ENCODE results near the gene FCHO2.

Gene FCHO2

DNA sequence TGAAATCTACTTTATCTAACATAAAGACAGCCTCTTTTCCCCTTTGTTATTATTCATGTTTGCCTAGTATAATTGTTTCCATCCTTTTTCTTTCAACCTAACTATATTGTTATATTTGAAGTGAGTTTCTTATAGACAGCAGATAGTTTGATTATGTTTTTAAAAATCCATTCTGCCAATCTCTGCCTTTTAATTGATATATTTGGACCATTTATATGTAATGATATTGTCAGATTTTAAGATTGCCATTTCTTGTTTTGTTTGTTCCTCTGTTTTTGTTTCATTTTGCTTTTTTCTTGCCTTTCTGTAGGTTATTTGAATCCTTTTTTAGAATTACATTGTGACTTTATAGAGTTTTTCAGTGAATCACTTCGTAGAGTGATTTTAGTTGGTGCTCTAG is 89.8 kb downstream of the FCHO2 start:
- no peaks in the 10 kb centered on the region for H3F3A ChIP-seq (ENCODE audit: insufficient read depth, low read length)

DNA sequence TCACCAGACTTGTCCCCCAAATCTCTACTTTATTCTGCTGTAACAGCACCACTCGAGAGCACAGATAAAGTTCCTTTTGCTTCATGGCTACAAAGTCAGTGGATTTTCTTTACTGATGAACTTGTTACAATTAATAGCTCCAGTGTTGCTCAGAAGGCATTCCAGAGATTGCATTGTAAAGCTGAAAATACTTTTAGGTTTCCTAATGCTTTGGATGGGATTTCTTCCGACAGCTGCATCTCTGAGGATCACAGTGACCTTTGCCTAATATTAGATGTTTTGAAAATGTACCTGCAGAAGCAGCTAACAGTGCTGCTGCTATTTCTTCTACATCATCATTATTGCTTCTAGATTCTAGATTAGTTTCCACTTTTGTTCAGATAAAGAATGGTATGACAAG is 105.8 kb downstream of the FCHO2 start:
- H3K27ac ChIP-seq (ENCODE audit: low read depth, low read length, poor library complexity, severe bottlenecking), result no peak overlapping the region
- no peaks in the 10 kb centered on the region for H3K4me1 ChIP-seq (ENCODE audit: insufficient read depth, low read length, severe bottlenecking)
- no peaks in the 10 kb centered on the region for H3K79me2 ChIP-seq (ENCODE audit: insufficient read depth, low read length)
- H3K9me2 ChIP-seq (ENCODE audit: low read depth, low read length), result no peaks in the 10 kb centered on the region
- no peak overlapping the region for H3K9ac ChIP-seq (ENCODE audit: low read length)
- H2AFZ ChIP-seq (ENCODE audit: low read length), result no peak overlapping the region
- H3F3A ChIP-seq (ENCODE audit: insufficient read depth, low read length), result no peaks in the 10 kb centered on the region
- H3K27me3 ChIP-seq (ENCODE audit: insufficient read depth, low read length), result no peaks in the 10 kb centered on the region
- H4K20me1 ChIP-seq (ENCODE audit: insufficient read depth, low read length), result no peaks in the 10 kb centered on the region
- H3K4me2 ChIP-seq (ENCODE audit: low read length), result no peak overlapping the region
- TF ChIP-seq CTCF (IDR thresholded peaks at IDR 0.05; ENCODE audit: low read length), result no peak
- TF ChIP-seq EZH2 (IDR thresholded peaks at IDR 0.05; ENCODE audit: borderline replicate concordance, low read length), result no peak
- no peaks in the 10 kb centered on the region for H3K9me3 ChIP-seq (ENCODE audit: low read length)
- H3K4me3 ChIP-seq (ENCODE audit: low read depth, low read length, poor library complexity, severe bottlenecking), result no peak overlapping the region
- H3K36me3 ChIP-seq (ENCODE audit: insufficient read depth, low read length), result no peaks in the 10 kb centered on the region

More for the DNA sequence above, 89.8 kb downstream of the FCHO2 start:
- no peak for TF ChIP-seq EZH2 (IDR thresholded peaks at IDR 0.05; ENCODE audit: borderline replicate concordance, low read length)
- no peak for TF ChIP-seq CTCF (IDR thresholded peaks at IDR 0.05; ENCODE audit: low read length)
- Histone ChIP-seq H3K4me1 (ENCODE audit: insufficient read depth, low read length, severe bottlenecking) (no peaks in the 10 kb centered on the region), H4K20me1 (ENCODE audit: insufficient read depth, low read length) (no peaks in the 10 kb centered on the region), H3K9ac (ENCODE audit: low read length) (no peak overlapping the region), H2AFZ (ENCODE audit: low read length) (no peak overlapping the region), H3K4me2 (ENCODE audit: low read length) (no peak overlapping the region), H3K27me3 (ENCODE audit: insufficient read depth, low read length) (no peaks in the 10 kb centered on the region), H3K9me3 (ENCODE audit: low read length) (peaks cover 8% of the 10 kb centered on the region), H3K27ac (ENCODE audit: low read depth, low read length, poor library complexity, severe bottlenecking) (no peak overlapping the region), H3K4me3 (ENCODE audit: low read depth, low read length, poor library complexity, severe bottlenecking) (no peak overlapping the region), H3K36me3 (ENCODE audit: insufficient read depth, low read length) (peaks cover 3% of the 10 kb centered on the region; the same call in 1 of the 2 replicates), H3K9me2 (ENCODE audit: low read depth, low read length) (no peaks in the 10 kb centered on the region), H3K79me2 (ENCODE audit: insufficient read depth, low read length) (no peaks in the 10 kb centered on the region)

DNA sequence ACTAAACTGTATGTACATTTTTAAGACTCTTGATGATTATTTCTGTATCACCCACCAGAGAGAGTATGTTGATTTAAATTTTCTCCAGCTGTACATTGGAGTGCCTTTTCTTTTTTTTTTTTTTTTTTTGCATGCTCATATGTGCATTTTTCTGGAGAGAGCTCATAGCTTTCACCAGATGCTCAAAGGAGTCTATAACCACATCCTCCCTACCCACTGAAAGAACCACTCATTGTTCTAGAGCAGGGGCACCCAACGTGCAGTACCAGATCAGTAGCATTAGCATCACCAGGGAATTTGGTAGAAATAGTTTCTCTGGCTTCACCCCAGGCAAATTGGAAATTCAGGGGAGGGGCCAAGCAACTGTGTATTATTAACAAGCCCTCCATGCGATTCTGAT is 110.6 kb downstream of the FCHO2 start:
- Histone ChIP-seq H3K4me3 (ENCODE audit: low read depth, low read length, poor library complexity, severe bottlenecking) (no peak overlapping the region), H4K20me1 (ENCODE audit: insufficient read depth, low read length) (no peaks in the 10 kb centered on the region), H3K9me2 (ENCODE audit: low read depth, low read length) (no peaks in the 10 kb centered on the region), H3F3A (ENCODE audit: insufficient read depth, low read length) (no peaks in the 10 kb centered on the region), H3K36me3 (ENCODE audit: insufficient read depth, low read length) (no peaks in the 10 kb centered on the region), H3K27me3 (ENCODE audit: insufficient read depth, low read length) (no peaks in the 10 kb centered on the region), H3K4me1 (ENCODE audit: insufficient read depth, low read length, severe bottlenecking) (no peaks in the 10 kb centered on the region), H3K27ac (ENCODE audit: low read depth, low read length, poor library complexity, severe bottlenecking) (no peak overlapping the region), H3K9ac (ENCODE audit: low read length) (no peak overlapping the region), H3K4me2 (ENCODE audit: low read length) (no peak overlapping the region), H3K79me2 (ENCODE audit: insufficient read depth, low read length) (no peaks in the 10 kb centered on the region), H2AFZ (ENCODE audit: low read length) (no peak overlapping the region), H3K9me3 (ENCODE audit: low read length) (no peaks in the 10 kb centered on the region)
- TF ChIP-seq CTCF (IDR thresholded peaks at IDR 0.05; ENCODE audit: low read length) (no peak), EZH2 (IDR thresholded peaks at IDR 0.05; ENCODE audit: borderline replicate concordance, low read length) (no peak)
